Left lung (tissue), 10 donors: ENCODE data around the gene KLHL22. TPM values are rescaled to one million over a fixed set of nuclear protein-coding genes. Genes with fewer than 3 reads are reported as not detected.
A peak's percentile ranks its signal among the peaks of the same experiment; 100 is the strongest.

Source experiments
- ATAC-seq: fragments of 200-7000 bp; cut with Tn5 transposase; one replicate; pipeline ENCODE4 v1.9.1; 2020; ENCODE audit warnings: moderate library complexity
- DNase-seq, 4 donors: peaks; one replicate each; pipeline ENCODE4 v3.0.0-alpha.2; 2013 to 2020
- H3K27ac ChIP-seq, 2 donors: fragments of 200-600 bp; sonication (generic) in 1 of 2; one replicate each; pipeline versions ENCODE4 v1.5.0 to v1.8.0; 2020 to 2021
- H3K27me3 ChIP-seq, 2 donors: fragments of 200-600 bp; sonication (generic) in 1 of 2; one replicate each; pipeline versions ENCODE4 v1.5.0 to v1.8.0; 2020 to 2021
- H3K36me3 ChIP-seq, 2 donors: fragments of 200-600 bp; sonication (generic) in 1 of 2; one replicate each; pipeline versions ENCODE4 v1.5.0 to v1.8.0; 2020 to 2021
- H3K4me1 ChIP-seq, 2 donors: fragments of 200-600 bp; one replicate each; pipeline ENCODE4 v1.8.0; 2021
- H3K4me3 ChIP-seq, 2 donors: fragments of 200-600 bp; sonication (generic) in 1 of 2; one replicate each; pipeline versions ENCODE4 v1.5.0 to v1.8.0; 2020 to 2021; ENCODE audit warnings: mild to moderate bottlenecking in 1 of 2
- H3K9me3 ChIP-seq, 2 donors: fragments of 200-600 bp; sonication (generic) in 1 of 2; one replicate each; pipeline versions ENCODE4 v1.5.0 to v1.8.0; 2020 to 2021
- CTCF ChIP-seq, 2 donors: fragments of 200-600 bp; sonication (generic) in 1 of 2; IDR thresholded peaks; one replicate each; pipeline versions ENCODE4 v1.5.0 to v1.8.0; 2021; ENCODE audit warnings: antibody characterized with exemption in 2 of 2
- intact Hi-C, 2 donors: fragments of 100-400 bp; cut with DNase I; formaldehyde crosslinking; loops; one replicate each; pipeline versions ENCODE4 v1.11.2 to v1.14.2; 2022
- polyA plus RNA-seq, 6 donors: library from polyadenylated mRNA; unstranded; fragments of 120-200 nt; gene quantifications; one replicate each; pipeline ENCODE4 v1.2.1, GENCODE V29; 2013; ENCODE audit not compliant: insufficient read length in 6 of 6
- total RNA-seq, 2 donors: library from RNA; stranded (reverse); fragmentation: NEBNext Ultra II Directional; extraction: Animal tissue kit (Norgen Biotek cat#: 25700); gene quantifications; one replicate each; pipeline ENCODE4 v1.2.1, GENCODE V29; 2021
- donor health status: DM: no; HTN: yes; CAD: no.
- donor health status: DM: no; HTN: no; CAD: no.

Gene KLHL22
- total and polyA plus RNA-seq, 8 donors = 22.0 to 38.6 (median 34.1) TPM

GRCh38 chr22:20427104-20427944 lies 68.3 kb downstream of the KLHL22 start:
- Histone ChIP-seq H3K9me3 (no peaks in the 10 kb centered on the region), H3K27me3 (peaks cover 9 to 90% of the 10 kb centered on the region in 2 donors), H3K4me1 (peaks cover 14 to 47% of the 10 kb centered on the region in 2 donors), H3K27ac (no peak overlapping the region), H3K36me3 (peaks cover 0 to 10% of the 10 kb centered on the region in 2 donors), H3K4me3 (no peak overlapping the region)
- no peak for TF ChIP-seq CTCF (IDR thresholded peaks at IDR 0.05)
- DNase-seq = peak in 1 of 4 donors; percentile 51
- ATAC-seq = no peak
- intact Hi-C loops = loop anchor here in 1 of 2 donors (10.0 kb wide), 1 partner anchor 67 kb away; the partner anchor contains the start of gene KLHL22

DNA sequence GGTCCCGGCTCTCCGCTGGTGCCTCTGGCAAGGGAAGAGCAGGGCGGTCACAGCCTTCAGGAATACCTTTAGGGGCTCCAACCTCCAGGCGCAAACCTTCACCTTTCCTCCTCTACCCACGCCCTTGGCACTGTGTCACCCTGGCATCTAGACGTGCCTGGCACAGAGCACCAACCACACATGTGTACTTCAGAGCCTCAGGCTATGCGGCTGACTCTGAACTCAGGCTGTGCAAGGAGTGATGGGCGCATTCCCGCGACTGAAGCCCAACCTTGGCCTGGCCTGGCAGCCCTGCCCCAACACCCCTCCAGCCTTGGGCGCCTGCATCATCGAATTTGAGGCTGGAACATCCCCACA lies 69.4 kb downstream of the KLHL22 start:
- no peak for TF ChIP-seq CTCF (IDR thresholded peaks at IDR 0.05)
- H3K27me3 ChIP-seq = peaks cover 8 to 80% of the 10 kb centered on the region in 2 donors
- no peaks in the 10 kb centered on the region for H3K9me3 ChIP-seq
- DNase-seq (peak in 1 of 4 donors; percentile 43), ATAC-seq (no peak)
- peaks cover 12 to 42% of the 10 kb centered on the region in 2 donors for H3K4me1 ChIP-seq
- peaks cover 0 to 10% of the 10 kb centered on the region in 2 donors for H3K36me3 ChIP-seq
- intact Hi-C loops = loop anchor here in 1 of 2 donors (10.0 kb wide), 1 partner anchor 69 kb away; the partner anchor contains the start of gene KLHL22
- no peak overlapping the region for H3K27ac ChIP-seq
- H3K4me3 ChIP-seq = no peak overlapping the region

DNA sequence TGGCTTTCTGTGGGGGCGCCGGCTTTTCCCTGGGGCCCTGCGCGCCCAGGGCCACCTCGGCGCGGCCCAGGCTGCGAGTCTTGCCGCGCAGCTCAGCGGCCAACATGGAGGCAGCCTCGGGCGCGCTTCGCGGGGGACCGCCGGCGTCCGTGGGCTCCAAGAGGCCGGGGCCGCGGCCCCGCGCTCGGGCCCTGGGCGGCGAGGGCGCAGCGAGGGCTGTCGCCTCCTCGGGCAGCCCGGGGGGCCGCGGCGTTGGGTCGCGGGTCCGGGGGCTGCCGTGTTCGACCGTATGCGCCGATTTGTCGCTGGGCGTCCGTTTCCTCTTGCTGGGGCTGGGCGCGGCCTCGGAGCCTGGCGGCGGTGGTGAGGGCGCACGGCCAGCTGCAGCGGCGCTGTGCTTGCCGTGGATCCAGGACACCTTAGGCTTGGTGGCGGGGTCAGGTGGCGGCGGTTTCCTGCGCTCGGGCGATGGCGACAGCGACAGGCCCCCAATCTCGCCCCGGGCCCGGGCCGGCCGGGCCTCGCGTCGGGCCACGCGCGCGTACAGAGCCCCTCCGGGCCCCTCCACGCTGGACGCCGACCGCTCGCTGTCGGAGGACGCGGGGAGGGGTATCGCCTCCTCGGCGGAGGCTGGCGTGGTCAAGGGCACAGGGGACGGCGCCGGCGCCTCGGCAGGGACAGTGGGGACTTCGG lies 69.9 kb downstream of the KLHL22 start:
- Histone ChIP-seq H3K27me3 (peaks cover 6 to 74% of the 10 kb centered on the region in 2 donors), H3K36me3 (peaks cover 0 to 10% of the 10 kb centered on the region in 2 donors), H3K27ac (no peak overlapping the region), H3K4me3 (no peak overlapping the region), H3K4me1 (peaks cover 8 to 37% of the 10 kb centered on the region in 2 donors), H3K9me3 (no peaks in the 10 kb centered on the region)
- no peak for TF ChIP-seq CTCF (IDR thresholded peaks at IDR 0.05)
- DNase-seq (peak in 1 of 4 donors; percentile 68), ATAC-seq (no peak)
- intact Hi-C loops = loop anchor here in 1 of 2 donors (10.0 kb wide), 1 partner anchor 69 kb away; the partner anchor contains the start of gene KLHL22

DNA sequence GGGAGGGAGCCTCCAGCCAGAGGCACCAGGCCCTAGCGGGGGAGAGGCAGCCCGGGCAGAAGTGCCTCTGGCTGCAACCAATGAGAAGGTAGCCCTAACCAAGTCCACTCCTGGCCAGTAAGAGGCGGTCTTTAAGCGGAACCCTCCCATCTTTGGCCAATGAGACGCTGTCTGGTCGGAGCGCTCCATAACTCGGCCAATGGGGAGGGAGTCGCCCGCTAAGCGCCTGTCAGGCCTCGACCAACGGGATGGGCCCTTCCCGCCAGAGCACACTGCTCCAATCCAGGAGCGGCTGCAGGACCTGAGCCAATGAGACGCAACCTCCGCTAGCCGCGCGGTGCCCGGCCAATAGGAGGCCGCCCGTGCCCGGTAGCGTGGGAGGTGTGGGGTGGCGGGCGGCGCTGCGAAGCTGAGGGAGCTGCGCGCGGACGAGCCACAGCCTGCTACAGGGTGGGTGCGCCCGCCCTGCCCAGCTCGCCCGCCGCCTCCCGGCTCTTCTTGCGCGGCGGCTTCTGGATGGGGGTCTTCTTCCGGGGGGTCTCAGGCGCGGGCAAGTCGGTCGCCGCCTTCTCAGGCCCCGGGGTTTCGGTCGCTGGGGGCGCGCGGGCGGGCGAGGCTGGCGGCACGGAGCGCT lies 70.5 kb downstream of the KLHL22 start:
- no peak overlapping the region for H3K27ac ChIP-seq
- peaks cover 3 to 30% of the 10 kb centered on the region in 2 donors for H3K4me1 ChIP-seq
- TF ChIP-seq CTCF (IDR thresholded peaks at IDR 0.05) = no peak
- ATAC-seq (no peak), DNase-seq (peak in 1 of 4 donors; percentile 68)
- H3K36me3 ChIP-seq = peaks cover 0 to 10% of the 10 kb centered on the region in 2 donors
- intact Hi-C loops = loop anchor here in 1 of 2 donors (10.0 kb wide), 1 partner anchor 70 kb away; the partner anchor contains the start of gene KLHL22
- H3K4me3 ChIP-seq = no peak overlapping the region
- H3K9me3 ChIP-seq = no peaks in the 10 kb centered on the region
- peaks cover 6 to 68% of the 10 kb centered on the region in 2 donors for H3K27me3 ChIP-seq
